ENCODE data around the gene ZNF254. TPM values are rescaled to one million over a fixed set of nuclear protein-coding genes. Genes with fewer than 3 reads are reported as not detected.

ZNF254 gene
- polyA plus RNA-seq, 2 of the 4 experiments (the other 2 are of a cell fraction), result 7.8 to 12.1 TPM

DNA sequence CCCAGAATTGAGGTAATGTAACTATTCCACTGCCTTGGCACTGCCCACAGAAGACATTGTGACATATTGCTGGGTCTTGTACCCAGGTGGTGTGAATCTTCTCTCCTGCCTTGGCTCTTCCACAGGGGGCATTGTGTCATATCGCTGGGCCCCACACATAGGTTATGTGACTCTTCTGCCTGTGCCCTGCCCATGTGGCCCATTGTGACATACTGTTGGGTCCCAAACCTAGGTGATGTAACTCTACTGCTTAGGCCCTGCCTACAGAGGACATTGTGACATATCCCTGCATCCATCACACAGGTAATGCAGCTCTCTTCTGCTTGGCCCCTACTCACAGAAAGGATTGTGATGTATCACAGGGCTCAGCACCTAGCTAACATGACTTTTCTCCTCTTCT, 37.5 kb upstream of the ZNF254 start:
- H3K27ac ChIP-seq, result no peak overlapping the region
- H3K4me2 ChIP-seq, result no peak overlapping the region
- DNase-seq (ENCODE audit: low read depth in 1 of 2, low spot score in 1 of 2) (no peak), ATAC-seq (no peak), FAIRE-seq (no peak)
- WGBS (ENCODE audit: missing lambda C conversion rate), result 100% methylated on average over 1 of the region's 1 CpG
- TF ChIP-seq HOXA7 (CRISPR knock-in tag; IDR thresholded peaks at IDR 0.05), result no peak
- TF ChIP-seq, protein P1, sequence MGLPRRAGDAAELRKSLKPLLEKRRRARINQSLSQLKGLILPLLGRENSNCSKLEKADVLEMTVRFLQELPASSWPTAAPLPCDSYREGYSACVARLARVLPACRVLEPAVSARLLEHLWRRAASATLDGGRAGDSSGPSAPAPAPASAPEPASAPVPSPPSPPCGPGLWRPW (IDR thresholded peaks at IDR 0.05), result no peak
- no peak for TF ChIP-seq SREBF2 (IDR thresholded peaks at IDR 0.05)
- no peak for TF ChIP-seq NPAS2 (CRISPR knock-in tag; IDR thresholded peaks at IDR 0.05; ENCODE audit: borderline replicate concordance)
- TF ChIP-seq, protein P2, sequence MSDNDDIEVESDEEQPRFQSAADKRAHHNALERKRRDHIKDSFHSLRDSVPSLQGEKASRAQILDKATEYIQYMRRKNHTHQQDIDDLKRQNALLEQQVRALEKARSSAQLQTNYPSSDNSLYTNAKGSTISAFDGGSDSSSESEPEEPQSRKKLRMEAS (IDR thresholded peaks at IDR 0.05), result no peak
- peaks cover 15% of the 10 kb centered on the region for H3K4me1 ChIP-seq
- H3K9me3 ChIP-seq, result 0 out of 3 replicates have a peak, but pooled peaks cover 3% of the 10 kb centered on the region
- no peak overlapping the region for H3K4me3 ChIP-seq
- ChIA-PET CTCF (no interaction called here), POLR2A (no interaction called here)

DNA sequence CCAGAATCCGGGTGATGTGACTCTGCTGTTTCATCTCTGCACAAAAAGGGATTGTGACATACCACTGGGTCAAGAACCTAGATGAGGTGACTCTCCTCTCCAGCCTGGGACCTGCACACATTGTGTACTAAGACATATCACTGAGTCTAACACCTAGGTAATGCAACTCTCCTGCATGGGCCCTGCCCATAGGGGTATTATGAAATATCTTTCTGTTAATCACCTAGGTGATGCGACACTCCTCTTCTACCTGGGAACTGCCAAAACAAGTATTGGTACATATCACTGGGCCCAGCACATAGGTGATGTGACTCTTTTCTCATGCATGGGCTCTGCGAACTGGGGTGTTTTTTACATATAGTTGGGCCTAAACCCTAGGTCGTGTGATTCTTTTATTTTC, 35.5 kb upstream of the ZNF254 start:
- Histone ChIP-seq H3K4me1 (peaks cover 23% of the 10 kb centered on the region), H3K4me2 (no peak overlapping the region), H3K9me3 (0 out of 3 replicates have a peak, but pooled peaks cover 3% of the 10 kb centered on the region), H3K4me3 (no peak overlapping the region), H3K27ac (no peak overlapping the region)
- FAIRE-seq (no peak), ATAC-seq (no peak), DNase-seq (ENCODE audit: low read depth in 1 of 2, low spot score in 1 of 2) (no peak)
- WGBS (ENCODE audit: missing lambda C conversion rate), result 92% methylated on average over 4 of the region's 4 CpGs
- POLR2A ChIA-PET, result no interaction called here
- CTCF ChIA-PET, result no interaction called here
- no peak for TF ChIP-seq MAZ (IDR thresholded peaks at IDR 0.05; ENCODE audit: borderline replicate concordance, low read depth, low read length)
- no peak for TF ChIP-seq POLR2A (IDR thresholded peaks at IDR 0.05; ENCODE audit: low read length)
- TF ChIP-seq, protein P3, sequence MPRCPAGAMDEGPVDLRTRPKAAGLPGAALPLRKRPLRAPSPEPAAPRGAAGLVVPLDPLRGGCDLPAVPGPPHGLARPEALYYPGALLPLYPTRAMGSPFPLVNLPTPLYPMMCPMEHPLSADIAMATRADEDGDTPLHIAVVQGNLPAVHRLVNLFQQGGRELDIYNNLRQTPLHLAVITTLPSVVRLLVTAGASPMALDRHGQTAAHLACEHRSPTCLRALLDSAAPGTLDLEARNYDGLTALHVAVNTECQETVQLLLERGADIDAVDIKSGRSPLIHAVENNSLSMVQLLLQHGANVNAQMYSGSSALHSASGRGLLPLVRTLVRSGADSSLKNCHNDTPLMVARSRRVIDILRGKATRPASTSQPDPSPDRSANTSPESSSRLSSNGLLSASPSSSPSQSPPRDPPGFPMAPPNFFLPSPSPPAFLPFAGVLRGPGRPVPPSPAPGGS (IDR thresholded peaks at IDR 0.05), result no peak
- TF ChIP-seq SMC3 (IDR thresholded peaks at IDR 0.05), result no peak
- TF ChIP-seq ZFP36 (IDR thresholded peaks at IDR 0.05; ENCODE audit: borderline replicate concordance, partially characterized antibody), result no peak
- TF ChIP-seq, protein P1 (IDR thresholded peaks at IDR 0.05), result no peak
- TF ChIP-seq EHF (CRISPR knock-in tag; IDR thresholded peaks at IDR 0.05), result no peak
- TF ChIP-seq HOXB5 (CRISPR knock-in tag; IDR thresholded peaks at IDR 0.05), result no peak
- no peak for TF ChIP-seq CHD2 (IDR thresholded peaks at IDR 0.05; ENCODE audit: low read length, partially characterized antibody)
- no peak for TF ChIP-seq EP300 (IDR thresholded peaks at IDR 0.05)
- TF ChIP-seq MAFK (IDR thresholded peaks at IDR 0.05; ENCODE audit: partially characterized antibody), result no peak

DNA sequence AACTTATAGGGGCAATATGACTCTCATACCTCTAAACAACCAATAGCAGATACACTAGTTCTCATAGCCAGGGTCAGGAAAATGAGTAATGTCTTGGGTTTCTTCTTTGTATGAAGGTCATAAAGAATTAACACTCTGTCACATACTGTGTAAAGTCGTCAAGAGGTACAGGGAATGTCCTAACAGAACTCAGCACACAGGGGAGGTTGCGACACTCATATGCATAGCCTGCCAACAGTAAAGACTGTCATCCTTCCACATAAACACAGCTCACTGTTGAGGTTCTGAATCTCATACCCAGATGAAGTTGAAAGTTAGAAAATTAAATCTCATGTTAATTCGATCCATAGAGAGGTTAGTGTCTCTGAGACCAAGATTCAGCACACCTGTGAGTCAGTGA, 34.2 kb upstream of the ZNF254 start:
- ChIA-PET CTCF (no interaction called here), POLR2A (no interaction called here)
- Histone ChIP-seq H3K9me3 (0 out of 3 replicates have a peak, but pooled peaks cover 3% of the 10 kb centered on the region), H3K4me3 (no peak overlapping the region), H3K4me1 (peaks cover 23% of the 10 kb centered on the region), H3K27ac (no peak overlapping the region), H3K4me2 (no peak overlapping the region)
- no peak for ATAC-seq
- TF ChIP-seq HOXB13 (CRISPR knock-in tag; IDR thresholded peaks at IDR 0.05; ENCODE audit: low read depth) (no peak), CEBPB (IDR thresholded peaks at IDR 0.05) (peak in 1 of 2 experiments; percentile 28; a peak in 1 of 4 replicates), POLR2A (IDR thresholded peaks at IDR 0.05; ENCODE audit: low read length) (no peak)
- TF ChIP-seq, protein P4, sequence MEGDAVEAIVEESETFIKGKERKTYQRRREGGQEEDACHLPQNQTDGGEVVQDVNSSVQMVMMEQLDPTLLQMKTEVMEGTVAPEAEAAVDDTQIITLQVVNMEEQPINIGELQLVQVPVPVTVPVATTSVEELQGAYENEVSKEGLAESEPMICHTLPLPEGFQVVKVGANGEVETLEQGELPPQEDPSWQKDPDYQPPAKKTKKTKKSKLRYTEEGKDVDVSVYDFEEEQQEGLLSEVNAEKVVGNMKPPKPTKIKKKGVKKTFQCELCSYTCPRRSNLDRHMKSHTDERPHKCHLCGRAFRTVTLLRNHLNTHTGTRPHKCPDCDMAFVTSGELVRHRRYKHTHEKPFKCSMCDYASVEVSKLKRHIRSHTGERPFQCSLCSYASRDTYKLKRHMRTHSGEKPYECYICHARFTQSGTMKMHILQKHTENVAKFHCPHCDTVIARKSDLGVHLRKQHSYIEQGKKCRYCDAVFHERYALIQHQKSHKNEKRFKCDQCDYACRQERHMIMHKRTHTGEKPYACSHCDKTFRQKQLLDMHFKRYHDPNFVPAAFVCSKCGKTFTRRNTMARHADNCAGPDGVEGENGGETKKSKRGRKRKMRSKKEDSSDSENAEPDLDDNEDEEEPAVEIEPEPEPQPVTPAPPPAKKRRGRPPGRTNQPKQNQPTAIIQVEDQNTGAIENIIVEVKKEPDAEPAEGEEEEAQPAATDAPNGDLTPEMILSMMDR (IDR thresholded peaks at IDR 0.05), result no peak
- WGBS (ENCODE audit: missing lambda C conversion rate), result 93% methylated on average over 3 of the region's 3 CpGs
- no peak for DNase-seq (ENCODE audit: low read depth in 1 of 2, low spot score in 1 of 2)
- FAIRE-seq, result no peak
